SK-N-MC (cell line): ENCODE results near the gene AKR1E2.

Source experiments
- EZH2 ChIP-seq: fragments of 200-600 bp; sonication (generic); IDR thresholded peaks from one replicate; pipeline ENCODE4 v1.6.1; 2017; ENCODE audit warnings: antibody characterized with exemption
- FOXP2 ChIP-seq: optimal IDR thresholded peaks from 2 replicates; pipeline ENCODE3; 2011; ENCODE audit warnings: mild to moderate bottlenecking, moderate library complexity; ENCODE audit not compliant: insufficient read depth; ENCODE audit errors: extremely low read length, control extremely low read depth
- POLR2AphosphoS5 ChIP-seq: IDR thresholded peaks from 2 replicates; pipeline ENCODE4 v1.6.1; 2012; ENCODE audit warnings: mild to moderate bottlenecking, low read depth, low read length, borderline replicate concordance

- TF ChIP-seq POLR2AphosphoS5 (no peak), EZH2 (no peak), FOXP2 (no peak)
Observed at GRCh38 chr10:4812046-4812445, 14.0 kb upstream of the AKR1E2 start.
